Activated T-helper 1 cell treated with anti-CD3 and anti-CD28 coated beads, Interleukin-12 subunit alpha, Interleukin-12 subunit beta, Interleukin-2, Interleukin-4 antibody, amounts not matched to agents 30 ng/mL and 10 ng/mL and 1 ng/mL, durations not matched to agents 14 hours and 24 hours and 36 hours (primary cell): ENCODE data around the gene CAMKK1. TPM values are rescaled to one million over a fixed set of nuclear protein-coding genes. Genes with fewer than 3 reads are reported as not detected.

Experiments used
- DNase-seq: peaks from one replicate; pipeline ENCODE4 v3.0.0; 2021; ENCODE audit warnings: low spot score
- H3K27ac Mint-ChIP-seq: one replicate; pipeline ENCODE4 v1.8.0; 2021; ENCODE audit warnings: mild to moderate bottlenecking, mixed read lengths
- H3K27me3 Mint-ChIP-seq: one replicate; pipeline ENCODE4 v1.8.0; 2022; ENCODE audit warnings: mild to moderate bottlenecking, moderate library complexity, mixed read lengths; ENCODE audit not compliant: insufficient read depth
- H3K36me3 Mint-ChIP-seq: one replicate; pipeline ENCODE4 v1.8.0; 2021; ENCODE audit warnings: low read depth, mixed read lengths
- H3K4me1 Mint-ChIP-seq: one replicate; pipeline ENCODE4 v1.8.0; 2021; ENCODE audit warnings: low read depth, mixed read lengths
- H3K4me3 Mint-ChIP-seq: one replicate; pipeline ENCODE4 v1.8.0; 2021; ENCODE audit warnings: mild to moderate bottlenecking, moderate library complexity, mixed read lengths
- H3K9me3 Mint-ChIP-seq: one replicate; pipeline ENCODE4 v1.8.0; 2021; ENCODE audit warnings: mixed read lengths
- intact Hi-C: fragments of 100-400 bp; cut with micrococcal nuclease; formaldehyde crosslinking; loops from one replicate; pipeline ENCODE4 v1.15.1; 2024
- total RNA-seq: library from RNA; stranded (reverse); gene quantifications from 2 replicates; pipeline ENCODE4 v1.2.3, GENCODE V29; 2022

Gene CAMKK1
- total RNA-seq, 1 donor from 2014 or later = 6.1 TPM

DNA sequence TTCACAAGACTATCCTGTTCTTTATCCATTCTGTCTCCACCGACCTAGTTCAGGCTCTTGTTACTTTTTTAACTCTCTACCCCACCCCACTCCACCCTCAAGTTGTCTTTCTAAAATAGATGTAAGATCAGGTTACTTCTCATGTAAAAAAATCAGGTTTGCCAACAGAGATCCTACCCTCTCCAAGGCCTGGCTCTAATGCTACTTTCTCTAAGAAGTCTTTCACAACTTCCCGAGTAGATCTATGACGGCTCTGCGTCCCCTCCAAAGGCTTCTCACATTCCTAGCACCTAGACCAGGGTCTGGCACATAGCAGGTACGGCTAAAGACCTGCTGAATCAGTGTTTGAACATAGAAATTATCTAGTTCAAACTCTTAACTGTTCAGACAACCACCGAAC is 77.7 kb downstream of the CAMKK1 start:
- Mint-ChIP-seq H3K9me3 (no peaks in the 10 kb centered on the region), H3K4me1 (peaks cover 1% of the 10 kb centered on the region), H3K27me3 (no peaks in the 10 kb centered on the region), H3K36me3 (peaks cover 34% of the 10 kb centered on the region), H3K27ac (no peak overlapping the region), H3K4me3 (no peak overlapping the region)
- intact Hi-C loops = no loop called here
- DNase-seq = no peak

GRCh38 chr17:3814361-3814760 is 78.5 kb downstream of the CAMKK1 start:
- no peak overlapping the region for H3K27ac Mint-ChIP-seq
- intact Hi-C loops = no loop called here
- H3K36me3 Mint-ChIP-seq = peaks cover 37% of the 10 kb centered on the region
- no peak overlapping the region for H3K4me3 Mint-ChIP-seq
- no peak for DNase-seq
- no peaks in the 10 kb centered on the region for H3K27me3 Mint-ChIP-seq
- peaks cover 8% of the 10 kb centered on the region for H3K4me1 Mint-ChIP-seq
- no peaks in the 10 kb centered on the region for H3K9me3 Mint-ChIP-seq

DNA sequence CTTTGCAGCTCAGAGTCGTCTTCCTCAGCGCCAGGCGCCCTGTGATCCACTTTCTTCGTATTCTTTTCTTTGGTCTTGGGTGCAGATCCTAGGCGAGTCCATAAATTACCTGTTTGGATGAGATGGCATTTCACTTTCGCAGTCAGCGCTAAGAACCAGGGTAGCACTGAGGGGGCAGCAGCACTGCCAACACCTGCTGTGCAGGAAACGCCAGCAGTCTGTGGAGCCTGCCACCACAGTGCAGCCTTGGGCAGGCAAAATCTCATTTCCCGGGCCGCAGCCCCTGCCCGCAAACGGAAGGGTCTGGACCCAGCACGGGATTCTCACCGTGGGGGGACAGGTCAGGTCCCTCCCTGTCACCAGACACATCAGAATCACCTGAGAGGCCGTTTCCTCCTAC is 79.7 kb downstream of the CAMKK1 start:
- H3K4me1 Mint-ChIP-seq = peaks cover 15% of the 10 kb centered on the region
- DNase-seq = no peak
- no peaks in the 10 kb centered on the region for H3K9me3 Mint-ChIP-seq
- H3K36me3 Mint-ChIP-seq = peaks cover 35% of the 10 kb centered on the region
- H3K27me3 Mint-ChIP-seq = no peaks in the 10 kb centered on the region
- H3K4me3 Mint-ChIP-seq = no peak overlapping the region
- H3K27ac Mint-ChIP-seq = no peak overlapping the region
- intact Hi-C loops = no loop called here

DNA sequence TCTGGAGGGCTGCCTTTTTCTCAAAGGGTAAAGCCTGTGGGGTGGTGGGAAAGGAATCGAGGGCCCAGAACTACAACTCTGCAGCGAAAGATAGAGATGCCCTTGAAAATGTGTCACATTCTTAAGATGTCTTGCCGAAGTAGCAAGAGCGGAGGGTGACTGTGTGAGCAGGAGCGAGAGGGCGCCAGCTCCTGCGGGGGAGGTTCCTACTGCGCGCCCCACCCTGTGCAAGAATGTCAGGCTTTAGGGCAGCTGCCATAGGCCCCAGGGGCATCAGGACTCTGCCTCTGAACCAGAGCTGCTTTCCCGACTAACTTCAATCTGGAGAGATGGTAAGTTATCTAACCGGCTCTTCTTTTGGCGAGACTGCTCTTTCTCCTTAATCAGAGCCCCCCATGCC is 80.1 kb downstream of the CAMKK1 start:
- H3K4me3 Mint-ChIP-seq = no peak overlapping the region
- no peak for DNase-seq
- H3K4me1 Mint-ChIP-seq = peaks cover 19% of the 10 kb centered on the region
- H3K27ac Mint-ChIP-seq = no peak overlapping the region
- no peaks in the 10 kb centered on the region for H3K9me3 Mint-ChIP-seq
- no peaks in the 10 kb centered on the region for H3K27me3 Mint-ChIP-seq
- intact Hi-C loops = no loop called here
- H3K36me3 Mint-ChIP-seq = peaks cover 38% of the 10 kb centered on the region

DNA sequence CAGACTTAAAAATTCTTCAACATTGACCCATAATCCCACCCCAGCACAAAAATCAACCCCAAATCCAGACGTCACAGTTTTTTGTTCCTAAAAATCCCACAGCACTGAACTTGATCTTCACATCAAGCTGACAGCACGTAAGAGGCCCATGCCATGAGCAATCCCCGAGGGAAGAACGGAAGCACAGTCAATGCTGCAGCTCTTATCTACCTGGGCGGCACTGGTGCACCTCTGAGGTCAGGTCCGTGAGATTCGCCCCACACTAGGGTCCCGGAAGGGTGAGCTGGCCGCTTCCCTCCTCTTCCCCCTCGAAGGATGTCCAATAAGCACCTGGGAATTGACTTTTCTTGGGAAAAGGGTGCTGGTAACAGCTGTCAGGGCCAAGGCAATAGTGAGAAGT is 80.6 kb downstream of the CAMKK1 start:
- H3K4me1 Mint-ChIP-seq = peaks cover 22% of the 10 kb centered on the region
- intact Hi-C loops = no loop called here
- H3K36me3 Mint-ChIP-seq = peaks cover 42% of the 10 kb centered on the region

More for the DNA sequence above, 80.6 kb downstream of the CAMKK1 start:
- Mint-ChIP-seq H3K27me3 (no peaks in the 10 kb centered on the region), H3K4me3 (no peak overlapping the region), H3K9me3 (no peaks in the 10 kb centered on the region), H3K27ac (no peak overlapping the region)
- DNase-seq = no peak

Other genes starting within 250 kb of the CAMKK1 start
- 29.3 and 30.1 TPM in 2 replicates for gene TAX1BP3, start 224.5 kb downstream of the CAMKK1 start, total RNA-seq
- gene EMC6, start 224.2 kb downstream of the CAMKK1 start, total RNA-seq = 63.6 and 73.3 TPM in 2 replicates
- gene P2RX5, start 196.9 kb downstream of the CAMKK1 start, total RNA-seq = 133 and 143 TPM in 2 replicates
- 25.7 and 26.1 TPM in 2 replicates for gene HASPIN, start 169.2 kb downstream of the CAMKK1 start, total RNA-seq
- 31.8 and 35.0 TPM in 2 replicates for gene ITGAE, start 91.9 kb downstream of the CAMKK1 start, total RNA-seq
- 54.2 and 56.0 TPM in 2 replicates for gene NCBP3, start 46.8 kb downstream of the CAMKK1 start, total RNA-seq
- gene P2RX1, start 23.4 kb upstream of the CAMKK1 start, total RNA-seq = 0.13 and 0.34 TPM in 2 replicates
- gene ATP2A3, start 71.4 kb upstream of the CAMKK1 start, total RNA-seq = 107 and 111 TPM in 2 replicates
- 43.8 and 45.2 TPM in 2 replicates for gene ZZEF1, start 250.0 kb upstream of the CAMKK1 start, total RNA-seq